OCI-LY3 (cell line): ENCODE measurements around the gene GGCX.

Experiments used
- H2AFZ ChIP-seq: fragments of 200-600, 300-600 bp; shearing (Covaris generic); 2 replicates; pipeline ENCODE4 v1.6.0; 2014; ENCODE audit warnings: antibody characterized with exemption, low read depth, low read length
- H3K27ac ChIP-seq: fragments of 200-600, 300-600 bp; sonication (generic); 2 replicates; pipeline ENCODE4 v1.5.1; 2014; ENCODE audit warnings: mild to moderate bottlenecking, low read length, moderate library complexity, mixed read lengths
- H3K27me3 ChIP-seq: fragments of 200-600, 300-600 bp; sonication (generic); 2 replicates; pipeline ENCODE4 v1.6.1; 2014; ENCODE audit warnings: low read depth, low read length, mixed read lengths
- H3K36me3 ChIP-seq: fragments of 200-600, 300-600 bp; sonication (generic); replicated peaks from 2 replicates; pipeline ENCODE3; 2014; ENCODE audit warnings: low read depth, low read length, mixed read lengths
- H3K4me1 ChIP-seq: fragments of 300-600, 200-600 bp; sonication (generic); 2 replicates; pipeline ENCODE4 v1.6.1; 2014; ENCODE audit warnings: low read length, mixed read lengths
- H3K4me2 ChIP-seq: fragments of 200-600, 300-600 bp; sonication (generic); 2 replicates; pipeline ENCODE4 v1.6.1; 2014; ENCODE audit warnings: low read length, mixed read lengths
- H3K4me3 ChIP-seq: fragments of 300-600, 200-600 bp; sonication (generic); 2 replicates; pipeline ENCODE4 v1.5.1; 2014; ENCODE audit warnings: antibody characterized with exemption, mild to moderate bottlenecking, low read length, moderate library complexity
- H3K79me2 ChIP-seq: fragments of 300-600, 200-600 bp; shearing (Covaris generic); 2 replicates; pipeline ENCODE4 v1.6.1; 2014; ENCODE audit warnings: mild to moderate bottlenecking, low read length, mixed read lengths
- H3K9ac ChIP-seq: fragments of 300-600, 200-600 bp; shearing (Covaris generic); 2 replicates; pipeline ENCODE4 v1.6.0; 2014; ENCODE audit warnings: mild to moderate bottlenecking, low read length, moderate library complexity
- H3K9me3 ChIP-seq: fragments of 200-600, 300-600 bp; shearing (Covaris generic); 2 replicates; pipeline ENCODE4 v1.6.1; 2014; ENCODE audit warnings: low read length, mixed read lengths; ENCODE audit not compliant: insufficient read depth
- H4K20me1 ChIP-seq: fragments of 200-600, 300-600 bp; sonication (generic); 2 replicates; pipeline ENCODE4 v1.6.1; 2016; ENCODE audit warnings: low read length, mixed read lengths; ENCODE audit not compliant: insufficient read depth
- CTCF ChIP-seq: fragments of 200-600, 300-600 bp; sonication (generic); IDR thresholded peaks from 2 replicates; pipeline ENCODE4 v1.5.1; 2014; ENCODE audit warnings: antibody characterized with exemption, low read length, low read depth
- EZH2phosphoT487 ChIP-seq: fragments of 200-600 bp; shearing (Covaris generic); IDR thresholded peaks from 2 replicates; pipeline ENCODE4 v1.6.1; 2018; ENCODE audit warnings: antibody characterized with exemption, mixed run types, low read depth

The GGCX gene

DNA sequence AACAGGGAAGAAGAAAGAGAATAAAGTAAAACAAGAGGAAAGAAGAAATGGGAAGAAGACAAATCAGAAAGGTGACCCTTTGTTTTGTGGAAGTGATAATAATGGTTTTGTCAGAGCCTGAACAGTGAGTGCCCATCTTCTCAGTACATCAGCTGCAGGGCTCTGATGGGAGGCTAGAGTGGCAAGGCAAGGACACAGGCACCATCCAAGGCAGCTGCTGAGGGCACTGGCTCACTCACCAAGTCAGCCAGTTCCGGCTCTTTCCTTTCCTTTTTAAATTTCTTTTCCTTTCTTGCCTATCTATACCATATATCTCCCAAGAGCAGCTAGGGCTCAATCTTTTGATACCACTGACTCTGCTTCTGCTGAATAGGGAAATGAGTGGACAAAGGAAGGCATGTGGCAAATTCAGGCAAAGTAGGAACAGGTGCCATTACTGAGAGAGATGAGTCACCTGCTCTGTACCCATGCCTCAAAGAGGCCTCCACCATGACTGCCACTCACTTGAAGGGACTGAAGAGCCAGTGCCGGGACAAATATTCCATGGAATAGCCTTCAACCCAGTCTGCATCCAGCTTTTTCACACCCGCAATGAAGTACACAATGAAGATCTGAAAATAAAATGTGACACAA, 6.2 kb downstream of the GGCX start:
- Histone ChIP-seq H3K27me3 (no peaks in the 10 kb centered on the region), H3K9me3 (no peaks in the 10 kb centered on the region), H3K4me1 (peaks cover 5% of the 10 kb centered on the region; the same call in 1 of the 2 replicates), H3K36me3 (peaks cover 51% of the 10 kb centered on the region), H2AFZ (no peak overlapping the region), H3K4me3 (no peak overlapping the region), H3K4me2 (no peak overlapping the region), H3K9ac (no peak overlapping the region), H4K20me1 (no peaks in the 10 kb centered on the region), H3K27ac (no peak overlapping the region), H3K79me2 (peaks cover 20% of the 10 kb centered on the region)
- TF ChIP-seq EZH2phosphoT487 (no peak), CTCF (no peak)

DNA sequence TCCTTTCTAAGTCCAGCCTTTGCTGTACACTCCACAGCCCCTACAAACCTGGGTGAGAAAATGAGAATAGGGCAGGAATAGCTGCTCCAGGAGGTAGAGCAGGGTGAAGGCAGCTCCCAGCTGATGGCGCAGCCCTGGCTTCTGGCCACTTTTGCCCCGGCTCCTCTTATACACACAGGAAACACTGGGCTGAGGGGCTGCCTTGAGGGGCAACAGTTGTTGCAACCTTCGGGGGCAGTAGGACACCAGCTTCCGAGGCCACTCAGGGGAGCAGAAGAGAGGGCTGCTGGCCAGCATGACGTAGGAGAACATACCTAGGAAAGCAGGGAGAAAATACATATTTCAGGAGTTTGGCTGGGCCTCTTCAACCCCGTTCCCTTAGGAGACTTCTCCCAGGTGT, 8.1 kb downstream of the GGCX start:
- no peak overlapping the region for H3K27ac ChIP-seq
- no peaks in the 10 kb centered on the region for H3K4me1 ChIP-seq
- H3K36me3 ChIP-seq, result peaks cover 50% of the 10 kb centered on the region
- TF ChIP-seq EZH2phosphoT487, result no peak
- no peak for TF ChIP-seq CTCF
- no peaks in the 10 kb centered on the region for H4K20me1 ChIP-seq
- no peak overlapping the region for H3K9ac ChIP-seq
- no peaks in the 10 kb centered on the region for H3K9me3 ChIP-seq
- no peaks in the 10 kb centered on the region for H3K27me3 ChIP-seq
- no peak overlapping the region for H2AFZ ChIP-seq
- no peak overlapping the region for H3K4me3 ChIP-seq
- H3K4me2 ChIP-seq, result no peak overlapping the region
- H3K79me2 ChIP-seq, result peaks cover 5% of the 10 kb centered on the region; the same call in 1 of the 2 replicates

DNA sequence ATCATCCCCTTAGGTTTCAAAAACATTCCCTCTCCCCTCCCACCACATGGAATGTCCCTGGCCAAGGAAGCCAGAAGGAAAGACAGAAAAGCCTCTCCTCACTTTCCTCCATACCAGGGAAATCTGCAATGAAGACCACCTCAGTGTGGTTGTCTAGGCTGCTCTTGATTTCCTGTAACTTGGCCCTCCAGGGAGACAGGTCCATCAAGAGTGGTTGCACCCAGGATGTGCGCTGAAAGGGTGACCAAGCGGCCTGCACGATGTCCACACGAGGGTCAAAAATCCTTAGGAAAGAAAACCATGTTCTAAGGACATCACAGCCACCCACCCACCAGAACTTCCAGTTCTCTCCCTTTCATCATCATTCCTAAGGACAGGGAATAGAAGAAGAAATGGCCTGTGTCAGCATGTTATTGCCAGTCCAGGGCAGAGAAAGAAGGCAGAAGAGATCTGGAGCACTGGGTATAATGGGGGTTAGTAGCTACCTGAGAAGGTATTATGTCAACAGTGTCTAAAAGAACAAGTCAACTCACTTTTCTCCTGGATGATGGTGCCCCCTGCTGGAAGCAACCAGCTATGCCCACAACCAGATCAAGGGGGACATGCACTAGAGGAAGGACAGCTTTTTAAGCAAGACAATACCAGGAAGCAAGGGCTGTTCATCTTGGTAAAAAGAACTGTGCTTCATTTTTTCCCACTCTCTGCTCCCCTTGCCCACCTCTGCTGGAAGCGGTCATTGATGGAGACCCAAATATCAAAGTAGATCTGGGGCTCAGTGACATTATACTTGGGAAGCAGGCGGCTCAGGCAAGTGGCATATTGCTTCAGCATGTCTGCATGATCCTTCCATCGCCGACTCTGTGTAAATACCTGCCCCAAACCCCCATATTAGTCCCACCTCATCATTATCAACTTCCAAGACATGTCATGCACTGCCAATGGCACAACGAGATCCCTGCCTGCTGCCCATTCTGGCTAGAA, 9.3 kb downstream of the GGCX start:
- H3K9me3 ChIP-seq, result no peaks in the 10 kb centered on the region
- no peak for TF ChIP-seq EZH2phosphoT487
- TF ChIP-seq CTCF, result peak; percentile 96
- no peak overlapping the region for H3K9ac ChIP-seq
- H3K27ac ChIP-seq, result no peak overlapping the region
- peaks cover 52% of the 10 kb centered on the region for H3K36me3 ChIP-seq
- no peaks in the 10 kb centered on the region for H4K20me1 ChIP-seq
- no peaks in the 10 kb centered on the region for H3K27me3 ChIP-seq
- H3K4me1 ChIP-seq, result no peaks in the 10 kb centered on the region
- H2AFZ ChIP-seq, result no peak overlapping the region
- no peak overlapping the region for H3K4me3 ChIP-seq
- no peak overlapping the region for H3K4me2 ChIP-seq
- H3K79me2 ChIP-seq, result no peaks in the 10 kb centered on the region

GRCh38 chr2:85550486-85550885, 10.8 kb downstream of the GGCX start:
- no peaks in the 10 kb centered on the region for H3K79me2 ChIP-seq
- no peak overlapping the region for H3K9ac ChIP-seq
- H3K4me2 ChIP-seq, result no peak overlapping the region
- no peak overlapping the region for H3K4me3 ChIP-seq
- H3K4me1 ChIP-seq, result no peaks in the 10 kb centered on the region
- TF ChIP-seq CTCF, result no peak
- TF ChIP-seq EZH2phosphoT487, result no peak
- no peaks in the 10 kb centered on the region for H3K9me3 ChIP-seq
- H3K36me3 ChIP-seq, result peaks cover 57% of the 10 kb centered on the region
- H3K27ac ChIP-seq, result no peak overlapping the region
- no peak overlapping the region for H2AFZ ChIP-seq
- no peaks in the 10 kb centered on the region for H3K27me3 ChIP-seq
- 0 out of 2 replicates have a peak, but pooled peaks cover 3% of the 10 kb centered on the region for H4K20me1 ChIP-seq
